Stimulated activated CD4-positive, alpha-beta T cell treated with anti-CD3 and anti-CD28 coated beads, Interleukin-15, amount 100 ng/mL, for 48 hours (primary cell): ENCODE data around the gene LHFPL3.
"Not testable (repeated sequence)": the region's sequence is repeated elsewhere in the genome, so short reads cannot be mapped to it uniquely, and the experiment has no call there.

ENCODE experiments used
- DNase-seq, 2 donors: peaks; one replicate each; pipeline ENCODE4 v3.0.0-alpha.2; 2020; ENCODE audit warnings: low read depth in 2 of 2

LHFPL3 gene

DNA sequence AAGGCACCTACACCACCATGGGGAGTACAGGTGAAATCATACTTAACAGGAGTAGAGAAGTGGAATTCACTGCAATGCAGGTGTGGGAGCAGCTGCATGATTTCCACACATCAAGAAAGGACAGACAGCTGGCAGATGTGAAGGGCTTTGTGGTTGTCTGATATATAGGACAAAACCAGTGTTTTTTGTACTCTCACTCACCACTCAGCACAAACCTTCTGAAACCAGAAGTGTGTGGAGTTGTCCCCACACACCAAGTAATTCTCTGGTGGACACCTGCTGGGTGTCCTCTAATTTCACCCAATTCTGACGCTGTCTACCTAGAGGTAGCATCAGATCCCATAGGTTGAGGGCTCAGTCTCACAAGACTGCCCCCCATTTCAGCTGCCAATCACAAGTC is 357.9 kb downstream of the LHFPL3 start:
- DNase-seq = no peak

DNA sequence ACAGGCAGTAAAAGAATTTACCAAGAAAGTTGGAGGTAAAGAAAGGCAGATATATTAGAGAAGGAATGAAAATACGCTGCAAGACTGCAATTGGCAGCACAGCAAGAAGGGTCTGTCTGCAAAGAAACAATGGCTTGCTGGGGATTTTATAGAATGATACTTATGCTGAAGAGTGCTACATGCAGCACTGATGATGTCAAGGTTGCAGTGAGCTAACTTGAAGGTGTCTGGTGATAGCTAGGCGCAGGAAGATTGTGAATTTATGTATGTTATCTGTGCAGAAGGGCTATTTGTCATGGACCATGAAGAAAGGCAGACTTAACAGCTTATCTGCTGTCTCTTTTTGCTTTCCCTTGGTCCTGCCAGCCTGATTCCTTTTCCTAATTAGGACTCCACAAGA is 366.3 kb downstream of the LHFPL3 start:
- no peak for DNase-seq

DNA sequence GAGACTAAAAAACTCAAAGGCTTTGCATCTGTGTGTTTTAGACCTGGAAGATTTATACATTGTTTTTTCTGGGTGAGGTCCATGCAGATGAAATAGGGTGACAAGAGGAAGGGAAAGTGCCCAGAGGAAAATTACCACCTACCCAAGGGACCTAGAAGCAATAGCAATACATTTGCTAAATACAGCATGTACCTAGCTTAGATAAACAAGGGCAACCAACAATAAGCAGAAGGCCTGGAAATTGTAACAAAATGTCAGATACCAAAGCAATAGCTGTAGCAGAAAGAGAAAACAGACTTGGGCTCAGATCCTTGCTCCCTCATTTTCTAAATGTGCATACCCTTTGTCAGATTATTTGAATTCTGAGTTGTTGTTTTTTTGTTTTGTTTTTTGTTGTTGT is 367.2 kb downstream of the LHFPL3 start:
- DNase-seq = no peak

DNA sequence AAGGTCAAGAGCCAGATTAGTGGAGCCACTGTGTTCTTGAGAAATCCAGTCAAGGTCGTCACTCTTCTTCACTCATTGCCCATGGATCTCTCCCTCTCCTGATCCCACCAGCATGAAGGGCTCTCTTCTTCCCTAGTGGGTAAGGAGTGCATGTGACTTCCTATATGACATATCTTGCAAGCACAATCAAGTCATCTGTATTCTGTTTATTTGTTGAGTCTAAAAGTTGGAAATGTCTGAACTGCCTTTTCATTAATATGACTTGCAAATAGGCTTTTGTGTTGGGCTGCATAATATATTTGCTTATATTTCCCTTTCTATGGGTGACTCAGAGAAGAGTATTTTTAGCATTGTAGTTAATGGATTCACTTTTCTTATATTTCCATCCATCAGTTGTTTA is 371.9 kb downstream of the LHFPL3 start:
- no peak for DNase-seq

DNA sequence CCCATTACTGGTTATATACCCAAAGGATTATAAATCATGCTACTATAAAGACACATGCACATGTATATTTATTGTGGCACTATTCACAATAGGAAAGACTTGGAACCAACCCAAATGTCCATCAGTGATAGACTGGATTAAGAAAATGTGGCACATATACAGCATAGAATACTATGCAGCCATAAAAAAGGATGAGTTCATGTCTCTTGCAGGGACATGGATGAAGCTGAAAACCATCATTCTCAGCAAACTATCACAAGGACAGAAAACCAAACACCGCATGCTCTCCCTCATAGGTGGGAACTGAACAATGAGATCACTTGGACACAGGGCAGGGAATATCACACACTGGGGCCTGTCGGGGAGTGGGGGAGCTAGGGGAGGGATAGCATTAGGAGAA is 392.6 kb downstream of the LHFPL3 start:
- not testable (repeated sequence) for DNase-seq

DNA sequence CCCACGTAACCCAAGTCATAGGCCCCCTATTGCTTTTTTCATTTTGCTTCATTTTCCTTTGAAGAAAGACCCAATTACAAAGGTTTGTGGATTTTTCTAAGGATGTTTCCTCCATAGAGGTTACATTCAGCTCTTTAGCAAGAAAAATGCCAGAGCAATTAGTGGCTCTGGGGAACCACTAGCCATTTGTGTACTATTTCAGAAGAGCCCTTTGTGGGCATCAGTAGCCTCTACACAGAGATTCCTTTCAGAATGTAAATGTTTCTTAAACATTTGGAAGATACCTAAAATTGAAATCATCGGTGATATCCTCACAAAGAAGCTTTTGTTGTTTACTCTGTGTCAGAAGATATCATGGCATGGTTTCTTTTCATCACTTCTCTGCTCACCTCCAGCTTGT is 394.6 kb downstream of the LHFPL3 start:
- no peak for DNase-seq

DNA sequence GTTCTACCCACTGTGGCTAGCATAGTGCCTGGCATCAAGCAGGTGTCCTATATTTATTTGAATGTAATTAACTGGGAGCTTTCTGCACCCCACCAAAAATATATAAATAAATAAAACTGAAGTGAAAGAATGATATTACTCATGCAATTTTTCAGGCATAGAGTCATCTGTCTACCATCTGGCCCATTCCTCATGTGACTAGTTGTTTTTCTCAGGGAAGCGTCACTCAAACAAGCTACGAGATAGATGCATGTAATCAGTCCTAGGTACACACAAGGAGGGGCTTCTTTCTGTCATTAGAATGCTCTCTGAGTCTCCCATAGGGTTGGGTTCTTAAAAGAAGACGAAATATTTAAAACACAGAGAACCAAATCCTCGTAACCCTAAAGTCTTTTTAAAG is 430.1 kb downstream of the LHFPL3 start:
- DNase-seq = no peak

DNA sequence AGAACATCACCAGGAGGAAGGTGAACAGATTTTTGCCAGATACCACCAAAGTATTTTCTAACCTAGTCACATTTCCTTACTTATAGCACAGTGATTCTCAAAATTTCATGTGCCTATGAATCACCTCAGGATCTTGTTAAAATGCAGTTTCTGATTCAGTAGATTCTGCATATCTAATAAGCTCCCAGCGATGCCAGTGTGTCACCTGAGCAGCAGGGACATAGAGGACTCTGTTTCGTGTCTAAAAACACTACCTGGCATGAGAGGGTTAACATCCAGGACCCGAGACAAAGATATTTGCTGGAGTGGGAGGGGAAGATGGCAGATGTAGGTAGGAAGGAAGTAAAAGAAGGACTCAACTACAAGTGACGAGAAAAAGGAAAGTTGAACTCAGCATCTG is 433.5 kb downstream of the LHFPL3 start:
- DNase-seq = no peak

DNA sequence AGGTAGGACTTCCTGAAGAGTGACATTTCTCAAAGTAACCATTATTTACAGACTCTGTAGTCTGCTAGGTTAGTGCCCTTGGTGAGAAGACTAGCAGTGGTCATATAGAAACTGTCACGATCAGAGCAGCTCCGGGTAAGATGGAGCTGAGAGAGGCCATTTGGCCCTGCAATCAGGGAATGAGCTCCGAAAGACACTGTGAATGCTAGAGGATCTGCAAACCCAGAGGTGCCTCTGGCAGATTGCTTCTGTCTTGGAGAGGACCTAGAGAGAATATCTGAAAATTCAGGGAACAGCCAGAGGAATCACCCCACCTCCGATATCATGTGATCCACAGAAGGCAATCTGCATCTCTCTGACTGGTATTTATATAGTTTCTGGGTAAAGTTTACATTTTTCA is 438.7 kb downstream of the LHFPL3 start:
- DNase-seq = no peak

DNA sequence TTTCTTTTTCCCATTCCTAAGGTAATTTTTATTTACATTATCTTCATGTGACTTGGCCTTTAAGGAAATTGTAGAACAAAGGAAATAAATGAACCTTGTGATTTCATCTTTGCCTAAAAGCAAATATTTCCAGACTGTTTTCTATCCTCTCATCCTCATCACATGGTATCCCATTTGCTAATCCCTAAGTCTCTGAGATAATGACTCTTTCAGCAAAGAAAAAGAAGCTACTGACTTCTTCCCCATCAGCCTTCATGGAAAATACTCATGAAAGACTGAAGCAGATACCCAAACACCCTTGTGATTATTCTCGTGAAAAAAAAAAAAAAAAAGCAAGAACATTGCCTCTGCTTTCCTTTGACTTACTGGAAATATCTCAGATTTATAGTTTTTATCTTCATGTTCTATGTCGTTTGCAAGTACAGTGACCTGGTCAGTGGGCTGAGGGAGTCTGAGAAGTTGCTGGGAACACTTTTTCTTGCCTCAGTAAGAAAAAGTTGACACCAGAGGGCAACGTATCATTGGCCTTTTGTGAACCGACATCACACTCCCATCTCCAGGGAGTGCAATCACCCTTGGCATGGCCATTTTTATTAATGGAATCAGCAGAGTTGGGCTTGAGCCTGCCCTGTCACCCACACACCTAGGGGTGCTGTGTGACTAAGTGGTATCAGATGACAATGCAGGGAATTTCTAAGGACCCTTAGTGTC is 439.6 kb downstream of the LHFPL3 start:
- no peak for DNase-seq

DNA sequence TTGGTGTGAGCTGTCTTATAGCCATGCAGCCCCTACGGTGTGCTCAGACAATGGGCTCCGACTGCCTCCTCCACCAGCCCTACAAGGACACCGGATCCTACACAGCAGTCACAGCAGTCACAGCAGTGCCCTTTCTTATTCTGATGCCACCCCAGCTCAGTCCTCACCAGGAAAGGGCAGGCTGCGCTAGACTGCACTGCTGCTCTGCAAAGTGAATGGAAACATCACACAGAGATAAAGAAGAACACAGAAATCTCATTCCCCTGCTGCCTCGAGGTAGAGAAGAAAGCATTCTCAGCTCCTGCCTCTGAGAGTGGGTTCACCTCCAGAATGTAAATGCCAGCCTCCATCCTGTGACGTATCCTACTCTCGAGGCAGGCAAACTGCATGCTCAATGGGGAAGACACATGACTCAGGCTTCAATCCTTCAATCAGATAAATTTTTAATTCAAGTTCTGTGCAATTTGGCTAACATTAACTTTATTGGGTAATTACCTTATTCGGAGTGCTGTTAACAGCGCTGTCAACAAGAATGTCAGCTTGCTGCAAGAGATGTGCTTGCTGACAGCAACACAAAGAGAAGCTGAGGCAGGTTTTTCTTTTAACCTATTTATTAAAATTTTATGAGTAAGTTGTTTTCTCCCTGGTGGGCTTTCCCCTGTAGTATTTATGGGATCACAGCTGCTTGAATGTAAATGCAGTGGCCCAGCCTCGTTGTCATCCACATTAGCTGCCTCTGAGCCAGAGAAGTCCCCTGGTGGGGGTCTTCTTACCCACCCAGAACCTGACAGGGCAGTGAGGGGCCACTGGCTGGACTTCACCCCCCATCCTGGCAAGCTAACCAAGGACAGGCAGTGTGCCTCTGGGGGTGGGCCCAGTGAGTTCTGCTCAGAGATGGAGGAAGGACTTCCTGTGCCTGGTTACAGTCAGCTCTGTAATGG is 444.3 kb downstream of the LHFPL3 start:
- no peak for DNase-seq

DNA sequence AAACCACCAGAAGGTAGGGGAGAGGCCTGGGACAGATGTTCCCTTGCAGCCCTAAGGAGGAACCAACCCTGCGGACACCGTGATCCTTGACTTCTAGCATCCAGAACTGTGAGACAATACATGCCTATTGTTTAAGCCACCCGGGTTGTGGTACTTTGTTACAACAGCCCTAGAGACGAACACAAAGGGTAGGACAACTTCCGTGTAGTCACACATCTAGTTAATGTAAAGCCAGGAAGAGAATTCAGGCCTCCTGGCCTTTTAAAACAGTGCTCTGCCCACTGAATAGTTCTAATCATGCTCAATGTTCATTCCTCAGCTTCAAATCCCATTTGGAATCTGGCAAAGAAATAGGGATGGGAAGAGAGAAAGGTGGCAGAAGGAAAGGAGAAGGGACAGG is 445.4 kb downstream of the LHFPL3 start:
- no peak for DNase-seq

DNA sequence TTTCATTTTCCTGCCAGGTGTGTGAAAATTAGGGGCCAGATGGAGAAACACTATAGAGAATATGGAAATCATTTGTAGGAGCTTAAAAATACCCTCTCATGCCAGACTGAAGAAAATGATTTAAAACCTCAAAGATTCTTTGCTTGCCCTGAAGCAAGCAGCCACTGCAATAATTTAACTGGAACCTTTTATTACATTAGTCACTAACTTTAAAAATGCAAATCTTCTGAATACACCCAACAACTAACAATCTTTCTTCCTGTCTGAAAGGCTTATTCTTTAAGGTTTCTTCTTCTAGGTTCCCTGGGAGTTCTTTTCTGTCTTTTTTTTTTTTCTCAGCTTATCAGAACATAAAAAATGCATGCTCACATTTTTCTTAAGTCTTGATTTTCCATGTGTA is 447.1 kb downstream of the LHFPL3 start:
- DNase-seq = no peak

DNA sequence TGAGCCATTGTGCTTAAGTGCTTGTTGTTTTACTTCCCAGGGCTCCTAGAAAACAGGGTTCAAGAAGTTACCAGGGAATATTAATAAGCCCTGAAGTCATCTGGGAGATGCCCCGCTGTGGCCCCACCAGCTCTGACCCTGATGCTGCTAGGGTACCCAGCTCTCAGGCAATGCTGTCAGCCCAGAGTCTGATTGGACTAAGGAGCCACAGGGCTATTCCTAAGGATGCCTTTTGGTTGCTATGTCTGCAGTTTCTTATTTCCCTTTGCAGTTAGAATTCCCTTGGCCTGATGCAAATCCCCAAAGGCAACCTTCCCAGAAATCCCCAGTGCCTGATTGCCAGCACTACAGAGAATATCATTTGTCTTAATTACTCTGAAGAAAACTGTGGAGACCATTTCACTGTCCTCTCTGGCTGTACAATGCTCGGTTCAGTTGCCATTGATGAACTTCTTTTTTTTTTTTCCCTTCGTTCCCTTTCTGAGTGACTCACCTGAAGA is 448.9 kb downstream of the LHFPL3 start:
- no peak for DNase-seq

DNA sequence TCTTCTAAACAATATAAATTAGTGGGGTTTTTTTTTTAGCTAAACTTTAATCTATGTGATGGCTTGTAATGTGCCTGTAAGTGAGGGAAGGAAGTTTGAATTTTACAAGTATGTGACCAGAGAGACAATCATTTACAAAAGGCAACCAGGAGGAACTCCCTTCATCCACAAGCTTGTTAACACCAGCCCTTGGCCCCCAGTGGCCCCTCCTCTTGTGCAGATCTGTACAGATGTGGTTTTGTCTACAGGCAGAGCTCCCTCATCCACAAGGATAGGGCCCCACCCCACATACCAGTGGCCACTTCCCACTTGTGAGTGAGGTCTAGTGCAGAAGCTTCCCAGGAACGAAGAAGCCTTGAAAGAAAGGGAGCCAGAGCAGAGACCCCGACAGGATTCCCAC is 451.5 kb downstream of the LHFPL3 start:
- no peak for DNase-seq

DNA sequence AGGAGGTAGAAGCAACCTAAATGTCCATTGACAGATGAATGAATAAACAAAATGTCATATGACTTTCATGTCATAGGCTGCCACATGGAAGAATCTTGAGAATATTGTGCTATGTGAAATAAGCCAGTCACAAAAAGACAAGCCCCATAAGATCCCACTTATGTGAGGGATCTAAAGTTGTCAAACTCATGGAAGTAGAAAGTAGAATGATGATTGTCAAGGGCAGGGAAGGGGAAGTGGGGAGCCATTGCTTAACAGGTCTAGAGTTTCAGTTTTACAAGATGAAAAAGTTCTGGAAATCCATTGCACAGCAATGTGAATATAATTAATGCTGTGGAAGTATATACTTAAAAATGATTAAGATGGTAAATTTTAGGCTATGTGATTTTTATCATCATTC is 456.3 kb downstream of the LHFPL3 start:
- no peak for DNase-seq

DNA sequence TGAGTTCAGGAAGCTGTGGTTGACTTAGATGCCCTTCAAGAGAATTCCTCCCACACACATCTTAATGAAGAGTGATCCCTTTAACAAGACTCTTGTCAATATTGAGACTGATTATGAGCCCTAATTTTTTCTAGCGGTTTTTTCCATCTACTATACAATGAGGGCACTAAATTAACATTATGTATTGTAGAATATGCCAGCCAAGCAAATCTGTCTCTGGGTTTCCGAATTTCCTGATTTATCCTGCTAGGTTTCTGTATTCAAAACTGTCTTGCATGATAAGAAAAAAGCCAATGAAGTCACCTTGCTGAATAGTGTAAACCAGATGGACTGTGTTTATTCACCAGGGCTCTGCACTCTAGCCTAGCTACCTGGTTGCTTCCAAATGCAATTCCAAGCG is 461.4 kb downstream of the LHFPL3 start:
- no peak for DNase-seq

DNA sequence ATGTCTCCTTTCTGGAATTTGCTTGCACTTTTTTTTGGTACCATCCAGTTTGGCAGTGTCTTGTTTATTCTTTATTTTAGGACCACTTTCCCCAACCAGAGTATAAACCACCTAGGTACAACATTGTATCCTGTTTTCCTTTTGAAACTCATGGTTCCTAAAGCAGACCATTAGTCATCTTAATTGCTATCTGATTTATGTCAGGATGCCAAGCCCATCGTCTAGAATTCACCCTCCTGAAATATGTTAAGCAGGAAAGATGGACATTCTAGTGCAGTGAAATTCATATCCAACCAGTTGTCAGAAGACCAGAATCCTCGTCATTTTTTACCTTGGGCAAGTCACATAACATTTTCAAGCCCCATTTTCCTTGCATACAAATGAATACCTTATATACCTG is 462.0 kb downstream of the LHFPL3 start:
- DNase-seq = no peak

DNA sequence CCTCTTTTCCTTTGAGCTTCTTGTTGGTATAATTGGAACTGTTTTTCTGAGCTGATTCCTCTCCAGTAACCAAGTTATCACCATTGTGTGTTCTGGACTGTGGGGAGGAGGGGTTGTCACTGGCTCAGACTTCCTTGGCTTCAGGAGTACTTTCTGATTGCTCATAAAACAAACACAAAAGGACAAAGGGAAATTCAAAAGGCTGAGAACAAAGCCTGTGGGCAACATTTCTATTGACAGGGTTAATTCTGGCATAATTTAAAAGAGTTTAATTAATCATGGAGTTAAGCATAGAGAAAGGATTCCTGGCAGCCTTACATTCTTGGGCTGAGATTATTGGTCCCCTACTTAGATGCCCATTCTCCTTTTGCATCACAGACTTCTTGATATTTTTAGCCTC is 462.7 kb downstream of the LHFPL3 start:
- DNase-seq = no peak

DNA sequence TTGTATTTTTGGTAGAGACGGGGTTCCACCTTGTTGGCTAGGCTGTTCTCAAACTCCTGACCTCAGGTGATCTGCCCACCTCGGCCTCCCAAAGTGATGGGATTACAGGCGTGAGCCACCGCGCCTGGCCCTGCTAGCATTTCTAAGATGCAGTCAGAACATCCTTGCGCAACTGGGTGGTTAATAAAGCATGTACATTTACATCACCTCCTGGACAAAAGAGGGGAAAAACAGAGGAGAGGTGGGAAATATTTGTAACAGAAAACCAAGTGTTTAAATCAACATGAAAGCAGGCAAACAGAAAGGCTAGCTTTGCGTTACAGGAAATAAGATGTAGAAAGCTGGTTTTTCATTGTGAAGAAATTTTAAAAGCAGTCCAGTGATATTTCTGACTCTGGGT is 464.7 kb downstream of the LHFPL3 start:
- DNase-seq = no peak

DNA sequence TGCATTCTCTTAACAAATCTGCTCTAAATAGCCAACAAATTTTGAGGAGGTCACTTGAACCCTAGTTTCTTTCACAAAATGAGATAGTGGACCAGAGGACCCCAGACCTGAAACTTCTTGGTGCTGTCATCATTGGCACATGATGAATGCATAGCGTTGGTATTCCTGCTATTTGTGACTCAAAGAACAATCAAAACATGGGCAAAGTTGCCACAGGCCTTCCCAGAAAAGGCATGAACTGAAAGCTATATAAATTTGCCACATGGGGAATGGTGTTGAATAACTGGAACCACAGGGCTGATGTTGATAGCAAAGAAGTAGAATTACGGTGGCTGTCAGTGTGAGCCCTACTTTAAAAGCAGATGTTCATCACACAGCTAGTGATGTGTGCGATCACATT is 465.8 kb downstream of the LHFPL3 start:
- no peak for DNase-seq

DNA sequence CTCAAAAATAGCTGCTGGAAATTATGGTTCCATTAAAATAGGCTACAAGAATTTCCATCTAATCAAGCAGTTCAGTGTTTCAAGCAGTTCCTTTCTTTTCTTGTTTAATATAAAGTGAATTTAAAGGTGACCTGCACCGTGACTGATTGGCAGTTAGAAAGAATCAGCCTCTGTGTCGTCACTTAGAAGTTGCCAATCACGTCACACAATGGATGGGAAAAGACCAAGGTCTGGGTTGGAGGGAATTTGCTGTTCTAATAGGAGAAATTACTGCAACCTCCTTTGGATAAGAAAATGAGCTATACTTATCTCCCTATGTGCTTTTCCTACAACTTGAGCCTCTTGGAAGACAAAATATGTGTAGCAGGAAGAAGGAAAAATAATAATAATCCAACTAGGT is 466.2 kb downstream of the LHFPL3 start:
- no peak for DNase-seq

DNA sequence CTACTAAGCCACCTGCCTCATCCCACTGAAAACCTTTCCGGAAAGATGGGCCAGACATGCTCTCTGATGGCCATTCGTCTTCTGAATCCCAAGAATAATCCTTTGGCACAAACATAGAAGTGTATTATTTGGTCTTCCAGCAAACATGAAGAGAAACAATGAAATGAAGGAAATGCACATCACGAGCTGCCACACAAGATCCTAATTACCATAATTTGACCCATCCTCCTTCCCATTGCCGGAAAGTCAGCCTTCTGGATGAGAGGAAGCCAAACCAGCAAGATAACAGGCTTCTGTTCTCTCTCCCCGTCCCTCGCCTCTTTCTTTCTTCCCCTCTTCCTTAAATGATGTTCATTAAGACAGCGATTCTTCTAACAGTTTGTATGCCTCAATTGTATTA is 466.7 kb downstream of the LHFPL3 start:
- DNase-seq = no peak
